ENCODE results near the gene ZNF488. TPM values are rescaled to one million over a fixed set of nuclear protein-coding genes. Genes with fewer than 3 reads are reported as not detected.
A peak's percentile ranks its signal among the peaks of the same experiment; 100 is the strongest.

Gene ZNF488
- total RNA-seq, 3 donors from 2014 or later: 0.47 to 1.6 (median 1.4) TPM

DNA sequence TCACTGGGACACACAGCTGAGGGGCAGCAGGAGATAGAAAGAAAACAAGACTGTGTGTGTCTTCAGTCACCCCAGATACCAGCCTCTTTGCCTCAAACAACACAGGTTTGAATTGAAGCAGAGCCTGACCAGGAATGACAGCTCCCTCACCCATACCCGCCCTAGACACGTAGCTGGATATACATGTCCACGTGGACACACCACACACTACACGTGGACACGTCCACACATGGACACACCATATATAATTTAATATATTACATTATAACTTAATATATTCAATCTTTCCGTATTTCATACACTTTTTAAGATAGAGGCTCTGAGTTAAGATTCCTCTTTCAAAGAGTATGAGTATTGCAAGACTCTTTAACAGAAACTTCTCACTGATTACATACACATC is 50.6 kb downstream of the ZNF488 start:
- Histone ChIP-seq H3K36me3 (ENCODE audit: low read depth) (no peaks in the 10 kb centered on the region), H3K4me1 (ENCODE audit: low read depth) (peaks cover 19% of the 10 kb centered on the region), H3K4me3 (no peak overlapping the region), H3K9me3 (no peaks in the 10 kb centered on the region)
- TF ChIP-seq, protein P1, sequence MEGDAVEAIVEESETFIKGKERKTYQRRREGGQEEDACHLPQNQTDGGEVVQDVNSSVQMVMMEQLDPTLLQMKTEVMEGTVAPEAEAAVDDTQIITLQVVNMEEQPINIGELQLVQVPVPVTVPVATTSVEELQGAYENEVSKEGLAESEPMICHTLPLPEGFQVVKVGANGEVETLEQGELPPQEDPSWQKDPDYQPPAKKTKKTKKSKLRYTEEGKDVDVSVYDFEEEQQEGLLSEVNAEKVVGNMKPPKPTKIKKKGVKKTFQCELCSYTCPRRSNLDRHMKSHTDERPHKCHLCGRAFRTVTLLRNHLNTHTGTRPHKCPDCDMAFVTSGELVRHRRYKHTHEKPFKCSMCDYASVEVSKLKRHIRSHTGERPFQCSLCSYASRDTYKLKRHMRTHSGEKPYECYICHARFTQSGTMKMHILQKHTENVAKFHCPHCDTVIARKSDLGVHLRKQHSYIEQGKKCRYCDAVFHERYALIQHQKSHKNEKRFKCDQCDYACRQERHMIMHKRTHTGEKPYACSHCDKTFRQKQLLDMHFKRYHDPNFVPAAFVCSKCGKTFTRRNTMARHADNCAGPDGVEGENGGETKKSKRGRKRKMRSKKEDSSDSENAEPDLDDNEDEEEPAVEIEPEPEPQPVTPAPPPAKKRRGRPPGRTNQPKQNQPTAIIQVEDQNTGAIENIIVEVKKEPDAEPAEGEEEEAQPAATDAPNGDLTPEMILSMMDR (IDR thresholded peaks at IDR 0.05): no peak
- ATAC-seq (no peak), DNase-seq (no peak)
- intact Hi-C loops (cut with DNase I, micrococcal nuclease): no loop called here

DNA sequence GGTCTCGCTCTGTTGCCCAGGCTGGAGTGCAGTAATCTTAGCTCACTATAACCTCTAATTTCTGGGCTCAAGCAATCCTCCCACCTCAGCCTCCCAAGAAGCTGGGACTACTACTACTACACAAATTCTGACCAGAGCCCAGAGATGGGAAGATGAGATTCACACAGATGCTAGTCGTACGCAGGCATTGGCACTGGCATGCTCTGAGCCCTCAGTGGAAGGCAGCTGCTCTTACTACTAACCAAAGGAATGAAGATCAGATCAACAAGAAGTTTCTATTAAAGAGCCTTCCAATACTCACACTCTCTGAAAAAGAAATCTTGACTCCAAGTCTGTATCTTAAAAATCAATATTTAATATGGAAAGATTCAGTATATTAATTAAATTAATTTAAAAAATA is 51.1 kb downstream of the ZNF488 start:
- H3K4me1 ChIP-seq (ENCODE audit: low read depth): peaks cover 19% of the 10 kb centered on the region
- TF ChIP-seq, protein P1 (IDR thresholded peaks at IDR 0.05): no peak
- no peak for ATAC-seq
- no peak for DNase-seq
- H3K4me3 ChIP-seq: no peak overlapping the region
- H3K9me3 ChIP-seq: no peaks in the 10 kb centered on the region
- intact Hi-C loops (cut with DNase I, micrococcal nuclease): no loop called here
- no peaks in the 10 kb centered on the region for H3K36me3 ChIP-seq (ENCODE audit: low read depth)

DNA sequence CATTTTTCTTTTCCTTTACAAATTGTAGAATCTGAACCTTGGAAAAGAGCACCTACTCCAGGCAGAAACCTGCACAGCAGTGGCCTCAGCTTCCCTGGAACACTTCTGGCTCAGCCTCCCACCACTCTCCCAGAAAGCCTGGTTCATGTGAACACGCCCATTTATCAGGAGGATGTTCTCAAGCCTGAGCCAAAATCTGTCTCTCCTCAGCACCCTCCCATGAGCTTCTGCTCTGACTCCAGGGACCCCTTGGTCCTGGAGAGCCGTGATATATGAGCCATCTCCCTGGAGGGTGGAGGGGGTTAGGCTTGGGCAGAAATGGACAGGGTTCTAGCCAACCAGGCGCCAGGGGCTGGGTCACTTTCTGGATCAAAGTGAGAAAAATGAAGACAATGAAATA is 51.7 kb downstream of the ZNF488 start:
- peaks cover 19% of the 10 kb centered on the region for H3K4me1 ChIP-seq (ENCODE audit: low read depth)
- no peak overlapping the region for H3K4me3 ChIP-seq
- DNase-seq: no peak
- intact Hi-C loops (cut with DNase I, micrococcal nuclease): no loop called here
- H3K9me3 ChIP-seq: no peaks in the 10 kb centered on the region
- no peaks in the 10 kb centered on the region for H3K36me3 ChIP-seq (ENCODE audit: low read depth)
- no peak for ATAC-seq
- TF ChIP-seq, protein P1 (IDR thresholded peaks at IDR 0.05): no peak

DNA sequence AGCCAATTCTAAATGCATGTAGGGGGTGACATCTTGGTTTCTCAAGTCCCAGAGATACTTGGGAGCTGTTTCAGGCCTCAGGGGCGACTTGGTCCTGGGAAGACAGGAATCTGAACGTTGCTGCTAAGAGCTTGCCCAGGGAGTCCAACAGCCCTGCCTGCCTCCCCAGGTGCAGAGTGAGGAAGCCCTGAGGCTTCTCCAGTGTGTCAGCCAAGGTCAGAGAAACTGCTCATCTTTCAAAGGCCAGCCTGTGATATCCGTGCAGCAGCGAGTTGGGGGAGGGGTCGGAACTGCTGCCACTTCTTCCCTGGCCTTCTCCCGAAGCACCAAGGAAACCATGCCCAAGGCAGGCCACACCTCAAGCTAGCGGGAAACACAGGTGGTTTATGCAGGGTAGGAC is 52.1 kb downstream of the ZNF488 start:
- Histone ChIP-seq H3K4me1 (ENCODE audit: low read depth) (peaks cover 19% of the 10 kb centered on the region), H3K36me3 (ENCODE audit: low read depth) (no peaks in the 10 kb centered on the region), H3K4me3 (no peak overlapping the region), H3K9me3 (no peaks in the 10 kb centered on the region)
- DNase-seq (no peak), ATAC-seq (no peak)
- intact Hi-C loops (cut with DNase I, micrococcal nuclease): no loop called here
- TF ChIP-seq, protein P1 (IDR thresholded peaks at IDR 0.05): no peak

DNA sequence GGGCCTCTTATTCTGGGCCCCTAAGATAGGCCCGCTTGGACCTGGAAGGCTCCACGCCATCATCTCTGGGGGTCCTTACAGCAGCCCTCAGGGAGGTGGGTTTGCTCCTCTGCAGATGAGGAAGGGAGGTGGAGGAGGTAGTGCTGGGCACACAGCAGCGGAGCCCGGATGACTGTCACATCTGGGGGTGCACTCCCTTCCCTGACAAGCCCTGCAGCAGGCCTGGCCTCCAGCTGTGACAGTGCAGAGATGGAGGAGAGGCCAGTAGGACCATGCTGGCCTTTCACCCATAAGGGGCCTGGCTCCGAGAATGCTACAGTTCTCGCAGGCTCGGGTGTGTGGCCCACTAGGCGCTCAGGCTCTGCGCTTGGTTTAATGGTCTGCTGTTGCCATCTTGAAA is 52.6 kb downstream of the ZNF488 start:
- DNase-seq (no peak), ATAC-seq (no peak)
- no peaks in the 10 kb centered on the region for H3K36me3 ChIP-seq (ENCODE audit: low read depth)
- peaks cover 19% of the 10 kb centered on the region for H3K4me1 ChIP-seq (ENCODE audit: low read depth)
- H3K4me3 ChIP-seq: no peak overlapping the region
- no peaks in the 10 kb centered on the region for H3K9me3 ChIP-seq
- intact Hi-C loops (cut with DNase I, micrococcal nuclease): no loop called here
- TF ChIP-seq, protein P1 (IDR thresholded peaks at IDR 0.05): no peak

DNA sequence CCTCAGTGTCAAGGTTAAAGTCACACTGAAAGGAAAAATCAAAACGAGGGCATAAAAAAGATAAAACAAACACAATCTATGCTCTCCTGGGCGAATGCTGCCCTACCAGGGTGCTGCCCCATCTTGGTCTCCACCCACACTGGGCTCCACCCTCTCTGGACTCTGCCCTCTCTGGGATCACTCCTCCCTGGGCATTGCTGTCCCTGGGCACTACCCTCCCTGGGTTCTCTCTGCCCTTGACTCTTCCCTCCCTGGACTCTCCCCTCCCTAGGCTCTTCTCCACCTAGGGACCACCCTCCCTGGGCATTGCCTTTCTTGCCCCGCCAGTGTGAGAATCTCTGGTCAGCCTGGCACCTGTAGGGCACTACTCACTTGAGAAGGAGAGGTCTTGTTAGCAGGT is 53.3 kb downstream of the ZNF488 start:
- peak; percentile 84 to 92 (median 90) for DNase-seq
- no peak overlapping the region for H3K4me3 ChIP-seq
- ATAC-seq: peak; percentile 99
- H3K36me3 ChIP-seq (ENCODE audit: low read depth): no peaks in the 10 kb centered on the region
- TF ChIP-seq, protein P1 (IDR thresholded peaks at IDR 0.05): no peak
- intact Hi-C loops (cut with DNase I, micrococcal nuclease): no loop called here
- H3K4me1 ChIP-seq (ENCODE audit: low read depth): peaks cover 22% of the 10 kb centered on the region
- H3K9me3 ChIP-seq: no peaks in the 10 kb centered on the region
